UCSD-AML1 (cell line): ENCODE measurements around the gene SUN5.
"Not testable (repeated sequence)": the region's sequence is repeated elsewhere in the genome, so short reads cannot be mapped to it uniquely, and the experiment has no call there.

Experiments used
- DNase-seq: peaks from one replicate; lab custom pipeline; 2025; ENCODE audit not compliant: unreplicated experiment; lab: John Stamatoyannopoulos, UW

The SUN5 gene

GRCh38 chr20:33004141-33004751, at the start of gene SUN5:
TSS of gene SUN5 (minus strand) at chr20:33004433. CDS start at chr20:33004340, 93 bp downstream.
- DNase-seq, result no peak

GRCh38 chr20:33053291-33054106, 49.3 kb upstream of the SUN5 start, which contains the start of gene BPIFB3:
TSS of gene BPIFB3 (plus strand) at chr20:33053903. CDS start at chr20:33055436, 1,533 bp downstream.
- DNase-seq, result no peak

GRCh38 chr20:33051333-33051732, 47.1 kb upstream of the SUN5 start:
- DNase-seq, result no peak

GRCh38 chr20:33046412-33046811, 42.2 kb upstream of the SUN5 start:
- no peak for DNase-seq

- not testable (repeated sequence) for DNase-seq
These were observed 41.0 kb upstream of the SUN5 start for GRCh38 chr20:33045129-33045721.

- DNase-seq, result no peak
These were observed 39.5 kb upstream of the SUN5 start for GRCh38 chr20:33043731-33044181.

- DNase-seq, result no peak
These were observed 38.9 kb upstream of the SUN5 start for GRCh38 chr20:33042983-33043730.

GRCh38 chr20:33042430-33042829, 38.2 kb upstream of the SUN5 start:
- no peak for DNase-seq

GRCh38 chr20:33038243-33038642, 34.0 kb upstream of the SUN5 start:
- no peak for DNase-seq

GRCh38 chr20:33037456-33037855, 33.2 kb upstream of the SUN5 start:
- DNase-seq, result no peak

GRCh38 chr20:33034901-33035492, 30.8 kb upstream of the SUN5 start:
- DNase-seq, result no peak

- no peak for DNase-seq
These were observed 29.9 kb upstream of the SUN5 start for GRCh38 chr20:33034115-33034514.

- no peak for DNase-seq
These were observed 29.1 kb upstream of the SUN5 start for GRCh38 chr20:33033381-33033780.

- DNase-seq, result no peak
These were observed 28.3 kb upstream of the SUN5 start for GRCh38 chr20:33032555-33032954.

GRCh38 chr20:33031531-33031930, 27.3 kb upstream of the SUN5 start, which contains the start of gene BPIFB6:
TSS of gene BPIFB6 (plus strand) at chr20:33031648. CDS start at chr20:33031648, 0 bp downstream.
- DNase-seq, result no peak

GRCh38 chr20:33030569-33030968, 26.3 kb upstream of the SUN5 start:
- DNase-seq, result no peak

- DNase-seq, result no peak
These were observed 25.8 kb upstream of the SUN5 start for GRCh38 chr20:33030076-33030475.

GRCh38 chr20:33028875-33029274, 24.6 kb upstream of the SUN5 start:
- no peak for DNase-seq

- DNase-seq, result no peak
These were observed 23.8 kb upstream of the SUN5 start for GRCh38 chr20:33027769-33028751.
